ENCODE results near the gene LHFPL6.

LHFPL6 gene

DNA sequence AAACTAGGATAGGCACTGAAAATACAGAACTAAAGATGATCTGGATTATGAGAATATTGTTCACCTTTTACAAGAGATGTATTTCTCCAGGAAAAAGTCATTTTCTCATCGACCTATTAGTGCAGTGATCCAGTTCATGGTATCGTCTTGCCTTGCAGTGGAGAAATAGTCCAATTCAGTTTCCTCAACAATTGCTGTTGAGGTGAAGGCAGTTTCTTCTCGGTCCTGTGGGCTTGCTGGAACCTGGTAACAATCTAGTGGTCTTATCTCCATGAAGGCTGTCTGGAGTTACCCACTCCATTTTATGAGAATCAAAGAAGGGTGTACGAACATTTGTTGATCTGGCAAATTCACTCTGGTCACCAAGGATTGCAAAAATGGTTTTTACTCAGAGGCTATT, 266.8 kb downstream of the LHFPL6 start:
- no peak for DNase-seq

- DNase-seq: no peak
These were observed 267.3 kb downstream of the LHFPL6 start for GRCh38 chr13:39335721-39336120.

DNA sequence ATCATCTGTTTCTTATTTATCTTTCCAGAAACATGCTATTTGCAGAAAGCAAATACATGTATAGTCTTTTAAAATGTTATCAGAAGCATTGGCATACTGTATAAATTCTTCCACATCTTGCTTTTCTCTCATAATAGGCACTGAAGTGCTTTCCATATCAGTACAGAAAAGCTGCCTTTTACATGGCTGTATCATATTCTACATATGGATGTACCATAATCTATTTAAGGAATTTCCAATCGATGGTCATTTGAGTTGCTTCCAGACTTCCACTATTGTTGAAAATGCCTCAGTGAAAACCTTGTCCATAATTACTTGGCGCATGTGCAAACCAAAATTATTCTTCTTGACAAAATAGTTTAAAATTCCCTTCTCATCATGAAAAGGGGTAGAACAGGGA, 272.5 kb downstream of the LHFPL6 start:
- no peak for DNase-seq

DNA sequence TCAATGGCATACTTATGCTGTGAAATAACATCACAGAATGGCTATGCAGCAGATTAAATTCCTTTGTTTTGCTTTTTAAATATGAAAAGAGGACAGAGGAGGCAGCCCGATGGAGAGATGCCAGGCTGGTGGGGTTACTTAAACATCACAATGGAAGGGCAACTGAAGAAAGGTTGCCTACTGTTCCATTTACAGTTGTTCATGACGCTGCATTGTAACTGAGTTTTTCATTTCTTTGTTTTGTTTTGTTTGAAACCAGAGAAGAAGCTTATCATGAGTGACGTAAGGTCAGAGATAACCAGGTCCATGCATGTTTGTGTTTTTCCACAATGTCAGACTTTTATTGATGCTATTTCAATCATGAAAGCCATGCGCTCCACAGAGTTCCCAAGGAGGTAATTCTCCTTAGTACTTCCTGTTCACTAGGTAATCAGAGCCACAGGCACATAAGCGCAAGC, 273.8 kb downstream of the LHFPL6 start:
- DNase-seq: no peak

GRCh38 chr13:39327172-39327479, 275.9 kb downstream of the LHFPL6 start:
- no peak for DNase-seq

GRCh38 chr13:39326469-39327171, 276.4 kb downstream of the LHFPL6 start:
- no peak for DNase-seq

GRCh38 chr13:39324806-39325311, 278.1 kb downstream of the LHFPL6 start:
- DNase-seq: no peak

- no peak for DNase-seq
These were observed 280.0 kb downstream of the LHFPL6 start for GRCh38 chr13:39322836-39323585.

- peak; percentile 2 for DNase-seq
These were observed 281.4 kb downstream of the LHFPL6 start for GRCh38 chr13:39321574-39321973.

GRCh38 chr13:39318161-39318560, 284.8 kb downstream of the LHFPL6 start:
- no peak for DNase-seq

DNA sequence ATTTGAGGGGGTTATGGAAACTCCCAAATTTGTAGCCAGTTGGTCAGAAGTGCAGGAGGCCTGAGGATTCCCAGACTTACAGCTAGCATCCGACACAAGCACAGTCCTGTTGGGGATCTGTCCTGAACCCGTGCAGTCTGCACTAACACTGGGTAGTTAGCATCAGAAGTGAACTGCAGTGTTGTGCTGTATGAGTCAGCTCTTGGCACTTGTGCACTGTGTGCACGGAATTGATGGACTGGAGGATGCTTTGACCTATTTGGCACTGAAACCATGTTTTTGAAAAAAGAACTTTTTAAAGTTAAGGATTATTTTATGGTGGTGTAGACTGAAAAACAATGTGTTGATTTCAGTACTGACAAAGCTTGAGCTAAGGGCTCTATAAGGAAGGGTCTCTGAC, 285.7 kb downstream of the LHFPL6 start:
- no peak for DNase-seq

GRCh38 chr13:39315796-39316195, 287.2 kb downstream of the LHFPL6 start:
- peak; percentile 22 for DNase-seq

- DNase-seq: no peak
These were observed 289.3 kb downstream of the LHFPL6 start for GRCh38 chr13:39313721-39314120.

DNA sequence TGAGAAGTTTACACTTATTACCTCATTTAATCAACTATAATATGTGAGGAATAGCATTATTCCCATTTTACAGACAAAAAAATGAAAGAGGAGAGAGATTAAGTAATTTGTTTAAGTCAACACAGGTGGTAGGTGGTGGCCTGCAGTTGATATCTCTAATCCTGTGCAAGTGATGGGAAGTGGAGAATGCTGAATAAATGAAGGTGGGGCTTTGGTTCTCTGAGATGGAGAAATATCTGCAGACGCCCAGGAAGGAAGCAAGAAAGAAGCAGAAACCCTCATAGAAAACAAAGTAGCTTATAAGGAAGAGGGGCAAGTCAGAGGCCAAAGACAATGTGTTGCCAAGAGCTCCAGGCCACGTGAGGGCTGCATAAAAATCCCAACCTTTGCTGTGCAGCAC, 290.4 kb downstream of the LHFPL6 start:
- DNase-seq: no peak

GRCh38 chr13:39311619-39312018, 291.4 kb downstream of the LHFPL6 start:
- DNase-seq: no peak

GRCh38 chr13:39310961-39311360, 292.0 kb downstream of the LHFPL6 start:
- no peak for DNase-seq

DNA sequence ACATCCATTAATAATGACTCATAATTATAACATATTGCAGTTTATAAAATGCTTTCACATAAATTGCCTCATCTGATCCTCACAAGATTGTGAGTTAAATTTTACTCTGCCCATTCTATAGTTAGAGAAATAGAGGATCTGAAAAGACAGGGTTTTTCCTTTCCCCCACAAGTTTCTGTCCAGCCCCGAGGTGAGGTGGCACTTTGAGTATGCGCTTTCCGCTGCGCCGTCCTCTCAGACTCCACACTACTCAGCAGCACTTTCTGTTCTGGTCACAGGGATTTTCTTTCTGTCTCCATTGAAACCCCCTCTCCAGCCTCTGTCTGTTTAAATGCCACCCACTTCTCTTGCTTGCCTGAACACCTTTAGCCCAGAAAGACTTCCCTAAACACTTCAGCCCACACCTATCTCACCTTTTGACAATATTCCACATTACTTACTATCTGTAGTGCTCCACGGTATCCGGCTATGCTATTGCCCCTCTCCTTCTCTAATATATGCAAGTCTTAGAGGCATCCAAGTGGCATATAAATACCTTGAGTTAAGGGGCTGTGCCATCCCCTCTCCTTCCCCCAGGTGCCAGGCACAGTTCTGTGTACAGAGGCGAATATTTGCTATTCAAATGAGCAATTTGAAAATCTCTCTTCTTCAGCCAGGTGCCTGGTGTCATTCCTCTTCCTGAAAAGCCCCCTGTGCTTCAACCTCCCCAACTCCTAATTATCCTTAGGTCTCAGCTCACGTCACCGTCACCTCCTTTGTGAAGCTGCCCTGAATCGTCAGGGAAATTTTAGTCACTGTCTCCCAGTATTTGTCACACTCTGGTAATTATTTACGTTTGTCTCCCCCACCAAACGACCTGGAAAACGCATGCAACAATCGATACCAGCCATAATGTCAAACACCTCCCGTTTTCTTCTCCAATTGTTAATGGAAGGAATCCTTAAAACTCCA, 296.1 kb downstream of the LHFPL6 start:
- no peak for DNase-seq

- no peak for DNase-seq
These were observed 300.2 kb downstream of the LHFPL6 start for GRCh38 chr13:39302820-39303219.

DNA sequence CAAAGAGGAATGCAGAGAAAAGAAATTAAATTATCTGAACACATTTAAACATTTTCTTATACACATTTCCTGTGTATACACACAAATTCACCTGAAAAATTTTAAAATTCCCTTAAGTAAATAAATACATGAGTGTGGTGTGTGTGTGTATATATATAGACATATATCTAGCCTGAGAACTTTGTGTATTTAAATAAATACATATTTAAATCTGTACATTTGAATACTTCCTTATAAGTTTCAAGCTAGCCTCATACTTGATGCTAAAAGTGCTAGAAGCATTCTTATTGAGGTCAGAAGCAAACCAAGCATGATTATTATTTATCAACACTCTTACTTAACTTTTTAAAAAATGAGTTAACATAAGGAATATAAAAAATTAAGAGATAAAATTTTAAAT, 304.0 kb downstream of the LHFPL6 start:
- DNase-seq: no peak

- DNase-seq: no peak
These were observed 305.3 kb downstream of the LHFPL6 start for GRCh38 chr13:39297664-39298171.

DNA sequence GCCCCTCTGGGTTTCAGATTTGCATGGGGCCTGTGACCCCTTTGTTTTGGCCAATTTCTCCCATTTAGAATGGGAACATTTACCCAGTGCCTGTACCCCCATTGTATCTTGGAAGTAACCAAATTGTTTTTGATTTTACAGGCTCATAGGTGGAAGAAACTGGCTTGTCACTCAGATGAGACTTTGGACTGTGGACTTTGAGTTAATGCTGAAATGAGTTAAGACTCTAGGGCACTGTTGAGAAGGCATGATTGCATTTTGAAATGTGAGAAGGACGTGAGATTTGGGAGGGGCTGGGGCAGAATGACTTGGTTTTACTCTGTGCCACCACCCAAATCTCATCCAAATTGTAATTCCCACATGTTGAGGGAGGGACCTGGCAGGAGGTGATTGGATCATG, 306.0 kb downstream of the LHFPL6 start:
- no peak for DNase-seq

- DNase-seq: no peak
These were observed 306.8 kb downstream of the LHFPL6 start for GRCh38 chr13:39296193-39296592.
